ENCODE data around the gene RAX2. TPM values are rescaled to one million over a fixed set of nuclear protein-coding genes. Genes with fewer than 3 reads are reported as not detected.

Gene RAX2
- total and polyA plus RNA-seq, 10 of the 15 experiments (the other 5 are each of a cell fraction or from before 2014, with no cell fraction given), result not detected

DNA sequence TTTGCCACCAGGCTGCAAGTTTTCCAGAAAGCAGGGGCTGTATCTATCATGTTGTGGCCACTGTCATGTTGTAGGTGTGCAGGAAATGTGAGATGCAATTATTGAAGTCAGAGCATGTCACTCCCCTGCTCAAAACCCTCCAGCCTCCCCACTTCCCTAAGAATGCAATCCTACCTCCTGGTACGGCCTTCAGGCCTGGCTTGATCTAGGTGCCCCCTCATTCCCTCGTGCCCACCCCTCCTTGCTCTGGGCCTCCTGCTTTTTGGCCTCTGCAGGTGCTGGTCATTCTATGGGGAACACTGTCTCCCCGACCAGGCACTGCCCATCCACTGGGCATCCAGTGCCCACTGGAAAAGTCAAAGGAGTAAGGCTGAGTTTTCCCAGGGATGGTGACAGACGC, 42.6 kb upstream of the RAX2 start:
- no peak for DNase-seq (ENCODE audit: low read depth, low spot score)
- no peaks in the 10 kb centered on the region for H4K20me1 ChIP-seq (ENCODE audit: control insufficient read depth, insufficient read depth)
- in situ Hi-C loops (cut with MboI), result no loop called here
- no peak overlapping the region for H2AFZ ChIP-seq (ENCODE audit: control insufficient read depth, low read depth, low read length)
- FAIRE-seq, result no peak
- H3K4me3 ChIP-seq, result no peak overlapping the region
- no peak for ATAC-seq
- no peak overlapping the region for H3K27ac ChIP-seq (ENCODE audit: control insufficient read depth, insufficient read depth)
- no peaks in the 10 kb centered on the region; the same call in 2 of the 3 replicates for H3K9me3 ChIP-seq (replicated peaks; ENCODE audit: control insufficient read depth, insufficient read depth, low read length)
- ChIA-PET RAD21 (ENCODE audit: unreplicated experiment) (no interaction called here), POLR2A (no interaction called here), SMC1A (ENCODE audit: uncharacterized antibody, unreplicated experiment) (no interaction called here), CTCF (no interaction called here)
- peaks cover 14% of the 10 kb centered on the region for H3K4me1 ChIP-seq (ENCODE audit: control insufficient read depth, insufficient read depth, low read length)
- no peaks in the 10 kb centered on the region for H3K79me2 ChIP-seq (ENCODE audit: control insufficient read depth, insufficient read depth, low read length)
- no TSS peak for BruUV-seq (replicated peaks)
- intact Hi-C loops (cut with micrococcal nuclease; ENCODE audit: unreplicated experiment), result no loop called here
- H3K36me3 ChIP-seq (ENCODE audit: control insufficient read depth in 2 of 2, insufficient read depth in 2 of 2, low read length in 1 of 2), result no peaks in the 10 kb centered on the region
- H3K4me2 ChIP-seq (ENCODE audit: control insufficient read depth, insufficient read depth), result no peak overlapping the region
- 32% methylated on average over 4 of the region's 4 CpGs for WGBS (ENCODE audit: insufficient coverage, insufficient replicate concordance, low lambda C conversion rate, missing lambda C conversion rate)
- no peak overlapping the region for H3K9ac ChIP-seq (ENCODE audit: control insufficient read depth, insufficient read depth, low read length)
- H3K27me3 ChIP-seq (replicated peaks in 1 of 2; ENCODE audit: control insufficient read depth in 2 of 2, insufficient read depth in 2 of 2, low read length in 1 of 2), result no peaks in the 10 kb centered on the region
- no peak for TF ChIP-seq EZH2 (IDR thresholded peaks at IDR 0.05; ENCODE audit: borderline replicate concordance, control insufficient read depth, low read depth, low read length)
- no peak for TF ChIP-seq GABPA (IDR thresholded peaks at IDR 0.05; ENCODE audit: low read depth)
- TF ChIP-seq NRF1 (conservative IDR thresholded peaks at IDR 0.05; ENCODE audit: low read depth, low read length), result no peak
- TF ChIP-seq PML (IDR thresholded peaks at IDR 0.05; ENCODE audit: low read length), result no peak
- no peak for TF ChIP-seq POLR2AphosphoS2 (IDR thresholded peaks at IDR 0.05; ENCODE audit: low read depth, low read length)
- TF ChIP-seq HSF1 (IDR thresholded peaks at IDR 0.05; ENCODE audit: low read depth, low read length), result no peak
- TF ChIP-seq, protein P1, sequence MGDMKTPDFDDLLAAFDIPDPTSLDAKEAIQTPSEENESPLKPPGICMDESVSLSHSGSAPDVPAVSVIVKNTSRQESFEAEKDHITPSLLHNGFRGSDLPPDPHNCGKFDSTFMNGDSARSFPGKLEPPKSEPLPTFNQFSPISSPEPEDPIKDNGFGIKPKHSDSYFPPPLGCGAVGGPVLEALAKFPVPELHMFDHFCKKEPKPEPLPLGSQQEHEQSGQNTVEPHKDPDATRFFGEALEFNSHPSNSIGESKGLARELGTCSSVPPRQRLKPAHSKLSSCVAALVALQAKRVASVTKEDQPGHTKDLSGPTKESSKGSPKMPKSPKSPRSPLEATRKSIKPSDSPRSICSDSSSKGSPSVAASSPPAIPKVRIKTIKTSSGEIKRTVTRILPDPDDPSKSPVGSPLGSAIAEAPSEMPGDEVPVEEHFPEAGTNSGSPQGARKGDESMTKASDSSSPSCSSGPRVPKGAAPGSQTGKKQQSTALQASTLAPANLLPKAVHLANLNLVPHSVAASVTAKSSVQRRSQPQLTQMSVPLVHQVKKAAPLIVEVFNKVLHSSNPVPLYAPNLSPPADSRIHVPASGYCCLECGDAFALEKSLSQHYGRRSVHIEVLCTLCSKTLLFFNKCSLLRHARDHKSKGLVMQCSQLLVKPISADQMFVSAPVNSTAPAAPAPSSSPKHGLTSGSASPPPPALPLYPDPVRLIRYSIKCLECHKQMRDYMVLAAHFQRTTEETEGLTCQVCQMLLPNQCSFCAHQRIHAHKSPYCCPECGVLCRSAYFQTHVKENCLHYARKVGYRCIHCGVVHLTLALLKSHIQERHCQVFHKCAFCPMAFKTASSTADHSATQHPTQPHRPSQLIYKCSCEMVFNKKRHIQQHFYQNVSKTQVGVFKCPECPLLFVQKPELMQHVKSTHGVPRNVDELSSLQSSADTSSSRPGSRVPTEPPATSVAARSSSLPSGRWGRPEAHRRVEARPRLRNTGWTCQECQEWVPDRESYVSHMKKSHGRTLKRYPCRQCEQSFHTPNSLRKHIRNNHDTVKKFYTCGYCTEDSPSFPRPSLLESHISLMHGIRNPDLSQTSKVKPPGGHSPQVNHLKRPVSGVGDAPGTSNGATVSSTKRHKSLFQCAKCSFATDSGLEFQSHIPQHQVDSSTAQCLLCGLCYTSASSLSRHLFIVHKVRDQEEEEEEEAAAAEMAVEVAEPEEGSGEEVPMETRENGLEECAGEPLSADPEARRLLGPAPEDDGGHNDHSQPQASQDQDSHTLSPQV (IDR thresholded peaks at IDR 0.05), result no peak
- no peak for TF ChIP-seq STAT1 (conservative IDR thresholded peaks at IDR 0.05)
- TF ChIP-seq ZNF217 (IDR thresholded peaks at IDR 0.05), result no peak
- TF ChIP-seq TCF3 (IDR thresholded peaks at IDR 0.05; ENCODE audit: borderline replicate concordance, insufficient read depth, low read depth, low read length), result no peak
- TF ChIP-seq REST (IDR thresholded peaks at IDR 0.05; ENCODE audit: low read depth, low read length), result no peak
- no peak for TF ChIP-seq CHD1 (IDR thresholded peaks at IDR 0.05; ENCODE audit: low read depth, low read length)
- TF ChIP-seq CEBPB (IDR thresholded peaks at IDR 0.05; ENCODE audit: borderline replicate concordance in 1 of 2, low read depth in 2 of 2, low read length in 2 of 2), result no peak
- TF ChIP-seq MLLT1 (IDR thresholded peaks at IDR 0.05), result no peak
- TF ChIP-seq CREM (IDR thresholded peaks at IDR 0.05; ENCODE audit: low read depth), result no peak
